Measurements from ENCODE around the gene KAT5. TPM values are rescaled to one million over a fixed set of nuclear protein-coding genes. Genes with fewer than 3 reads are reported as not detected.
"Not testable (repeated sequence)": the region's sequence is repeated elsewhere in the genome, so short reads cannot be mapped to it uniquely, and the experiment has no call there.

Gene KAT5
- total RNA-seq, 1 donor from 2014 or later = 47.3 TPM

DNA sequence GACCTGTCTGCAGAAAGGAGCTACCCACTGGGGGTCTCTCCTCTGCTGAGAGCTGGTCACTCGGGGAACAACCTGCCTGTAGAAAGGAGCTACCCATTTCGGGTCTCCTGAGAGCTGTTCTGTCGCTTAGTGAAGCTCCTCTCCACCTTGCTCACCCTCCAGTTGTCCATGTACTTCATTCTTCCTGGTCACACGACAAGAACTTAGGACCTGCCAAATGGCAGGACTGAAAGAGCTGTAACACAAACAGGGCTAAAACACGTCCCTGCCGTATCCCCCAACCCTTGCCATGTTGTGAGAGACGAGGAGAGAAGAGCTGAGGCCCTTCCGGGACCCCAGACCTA lies 32.6 kb downstream of the KAT5 start:
- ATAC-seq = no peak

DNA sequence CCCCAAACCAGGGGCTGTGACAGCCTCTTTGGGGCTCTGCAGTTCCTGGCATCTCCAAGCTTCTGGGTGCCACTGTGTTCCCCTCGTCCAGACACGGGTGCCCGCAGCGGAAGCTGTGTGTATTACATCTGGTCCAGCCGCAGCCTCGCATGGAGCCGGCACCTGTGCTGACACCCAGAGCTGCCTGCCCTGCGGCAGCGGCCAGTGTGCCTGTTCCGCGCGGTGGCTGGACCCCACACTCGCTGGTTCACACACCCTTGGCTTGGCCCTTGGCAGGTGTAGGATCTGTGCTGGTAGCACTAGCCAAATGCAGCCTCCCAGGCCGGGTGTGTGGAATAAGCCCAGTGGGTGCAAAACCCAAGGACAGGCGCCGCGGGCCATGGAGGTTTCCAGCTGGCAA lies 33.0 kb downstream of the KAT5 start:
- no peak for ATAC-seq

DNA sequence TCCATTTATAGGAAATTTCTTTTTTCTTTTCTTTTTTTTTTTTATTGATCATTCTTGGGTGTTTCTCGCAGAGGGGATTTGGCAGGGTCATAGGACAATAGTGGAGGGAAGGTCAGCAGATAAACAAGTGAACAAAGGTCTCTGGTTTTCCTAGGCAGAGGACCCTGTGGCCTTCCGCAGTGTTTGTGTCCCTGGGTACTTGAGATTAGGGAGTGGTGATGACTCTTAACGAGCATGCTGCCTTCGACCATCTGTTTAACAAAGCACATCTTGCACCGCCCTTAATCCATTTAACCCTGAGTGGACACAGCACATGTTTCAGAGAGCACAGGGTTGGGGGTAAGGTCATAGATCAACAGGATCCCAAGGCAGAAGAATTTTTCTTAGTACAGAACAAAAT lies 50.1 kb downstream of the KAT5 start:
- ATAC-seq = not testable (repeated sequence)

DNA sequence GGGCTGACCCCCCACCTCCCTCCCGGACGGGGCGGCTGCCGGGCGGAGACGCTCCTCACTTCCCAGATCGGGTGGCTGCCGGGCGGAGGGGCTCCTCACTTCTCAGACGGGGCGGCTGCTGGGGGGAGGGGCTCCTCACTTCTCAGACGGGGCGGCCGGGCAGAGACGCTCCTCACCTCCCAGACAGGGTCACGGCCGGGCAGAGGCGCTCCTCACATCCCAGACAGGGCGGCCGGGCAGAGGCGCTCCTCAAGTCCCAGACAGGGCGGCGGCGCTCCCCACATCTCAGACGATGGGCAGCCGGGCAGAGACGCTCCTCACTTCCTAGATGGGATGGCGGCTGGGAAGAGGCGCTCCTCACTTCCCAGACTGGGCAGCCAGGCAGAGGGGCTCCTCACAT lies 50.8 kb downstream of the KAT5 start:
- ATAC-seq = not testable (repeated sequence)

DNA sequence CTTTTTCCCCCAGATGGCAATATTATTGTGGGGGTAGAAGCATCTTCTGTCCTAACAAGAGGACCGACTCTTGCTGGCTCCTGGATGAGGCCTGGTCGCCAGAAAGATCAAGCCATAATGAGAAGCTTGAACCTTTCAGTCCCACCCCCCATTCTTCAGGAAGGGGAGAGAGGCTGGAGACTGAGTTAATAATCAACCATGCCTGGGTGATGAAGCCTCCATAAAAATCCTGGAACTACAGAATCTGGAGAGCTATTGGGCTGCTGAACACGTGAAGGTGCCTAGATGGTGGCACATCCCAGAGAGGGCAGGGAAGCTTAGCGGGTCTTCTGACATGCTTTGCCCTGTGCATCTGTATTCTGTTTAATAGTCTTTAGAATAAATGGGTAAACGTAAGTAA lies 52.4 kb downstream of the KAT5 start:
- ATAC-seq = no peak

DNA sequence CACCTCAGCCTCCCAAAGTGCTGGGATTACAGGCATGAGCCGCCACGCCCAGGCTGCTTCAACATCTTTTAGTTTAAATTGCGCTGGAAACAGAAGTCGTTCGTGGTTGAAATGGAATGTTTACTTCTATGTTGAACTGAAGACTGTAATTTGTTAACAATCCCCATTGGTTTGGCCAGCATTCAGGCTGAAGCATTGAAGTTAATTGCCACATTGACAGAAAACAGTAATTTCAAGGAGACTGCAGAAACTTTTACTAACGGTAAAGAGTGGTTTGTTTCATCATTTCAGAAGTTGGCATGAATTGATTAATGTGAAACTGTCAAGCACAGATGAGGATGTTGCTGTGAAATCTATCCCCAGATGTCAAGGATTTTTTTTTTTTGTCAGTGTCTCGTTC lies 54.5 kb downstream of the KAT5 start:
- ATAC-seq = no peak

DNA sequence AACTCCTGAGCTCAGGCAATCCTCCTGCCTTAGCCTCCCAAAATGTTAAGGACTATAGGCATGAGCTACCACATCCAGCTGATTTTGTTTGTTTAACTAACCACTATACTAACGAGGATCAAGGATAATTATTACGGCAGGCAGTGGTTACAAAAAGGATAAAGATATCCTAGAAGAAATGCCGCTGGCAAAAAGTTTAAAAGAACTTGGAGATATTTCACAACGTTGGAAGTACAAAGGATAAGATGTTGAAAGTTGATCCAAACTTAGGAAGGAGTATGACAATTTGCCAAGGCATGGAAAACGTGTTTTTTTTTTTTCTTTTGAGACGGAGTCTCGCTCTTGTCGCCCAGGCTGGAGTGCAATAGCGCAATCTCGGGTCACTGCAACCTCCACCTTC lies 55.4 kb downstream of the KAT5 start:
- peak; percentile 50 for ATAC-seq

DNA sequence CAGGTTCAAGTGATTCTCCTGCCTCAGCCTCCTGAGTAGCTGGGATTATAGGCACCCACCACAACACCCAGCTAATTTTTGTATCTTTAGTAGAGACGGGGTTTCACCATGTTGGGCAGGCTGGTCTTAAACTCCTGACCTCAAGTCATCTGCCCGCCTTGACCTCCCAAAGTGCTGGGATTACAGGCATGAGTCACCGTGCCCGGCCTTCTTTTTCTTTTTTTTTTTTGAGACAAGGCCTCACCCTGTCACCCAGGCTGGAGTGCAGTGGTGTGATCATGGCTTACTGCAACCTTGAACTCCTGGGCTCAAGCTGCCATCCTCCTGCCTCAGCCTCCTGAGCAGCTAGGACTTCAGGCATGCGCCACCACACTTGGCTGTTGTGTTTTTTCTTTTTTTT lies 55.8 kb downstream of the KAT5 start:
- ATAC-seq = peak; percentile 44

Other genes starting within 250 kb of the KAT5 start
- 4,086 TPM for gene MALAT1, start 213.2 kb upstream of the KAT5 start, total RNA-seq
- 36.7 TPM for gene SCYL1, start 187.2 kb upstream of the KAT5 start, total RNA-seq
- 20.9 TPM for gene LTBP3, start 153.9 kb upstream of the KAT5 start, total RNA-seq
- gene ZNRD2, start 141.8 kb upstream of the KAT5 start, total RNA-seq = 31.8 TPM
- 25.9 TPM for gene FAM89B, start 139.7 kb upstream of the KAT5 start, total RNA-seq
- gene EHBP1L1, start 136.2 kb upstream of the KAT5 start, total RNA-seq = 52.6 TPM
- gene KCNK7, start 116.5 kb upstream of the KAT5 start, total RNA-seq = 20.2 TPM
- 32.4 TPM for gene MAP3K11, start 98.0 kb upstream of the KAT5 start, total RNA-seq
- gene PCNX3, start 96.5 kb upstream of the KAT5 start, total RNA-seq = 23.8 TPM
- 23.1 TPM for gene SIPA1, start 74.2 kb upstream of the KAT5 start, total RNA-seq
- gene RELA, start 49.3 kb upstream of the KAT5 start, total RNA-seq = 50.3 TPM
- 28.7 TPM for gene RNASEH2C, start 8.5 kb downstream of the KAT5 start, total RNA-seq
- gene AP5B1, start 68.7 kb downstream of the KAT5 start, total RNA-seq = 18.2 TPM
- gene OVOL1, start 74.8 kb downstream of the KAT5 start, total RNA-seq = 49.0 TPM
- 0.12 TPM for gene SNX32, start 121.7 kb downstream of the KAT5 start, total RNA-seq
- gene CFL1, start 145.9 kb downstream of the KAT5 start, total RNA-seq = 645 TPM
- gene MUS81, start 148.2 kb downstream of the KAT5 start, total RNA-seq = 20.4 TPM
- gene EFEMP2, start 160.5 kb downstream of the KAT5 start, total RNA-seq = 4.6 TPM
- not detected for gene CTSW, start 167.6 kb downstream of the KAT5 start, total RNA-seq
- gene FIBP, start 176.2 kb downstream of the KAT5 start, total RNA-seq = 42.3 TPM
- 15.3 TPM for gene CCDC85B, start 178.4 kb downstream of the KAT5 start, total RNA-seq
- 28.9 TPM for gene FOSL1, start 188.1 kb downstream of the KAT5 start, total RNA-seq
- 16.9 TPM for gene C11orf68, start 206.8 kb downstream of the KAT5 start, total RNA-seq
- 76.2 TPM for gene DRAP1, start 207.2 kb downstream of the KAT5 start, total RNA-seq
- not detected for gene TSGA10IP, start 233.2 kb downstream of the KAT5 start, total RNA-seq
- gene SART1, start 249.5 kb downstream of the KAT5 start, total RNA-seq = 29.7 TPM